Sigmoid colon (tissue), 7 donors: ENCODE measurements around the gene TMTC1. TPM values are rescaled to one million over a fixed set of nuclear protein-coding genes. Genes with fewer than 3 reads are reported as not detected.

Experiments used
- DNase-seq: peaks from one replicate; pipeline ENCODE4 v3.0.0-alpha.2; 2019
- H3K27ac ChIP-seq, 4 donors: fragments of 200-600 bp; sonication (generic); one replicate each; pipeline ENCODE4 v1.5.1; 2016 to 2019; ENCODE audit warnings: mild to moderate bottlenecking in 1 of 4
- H3K27me3 ChIP-seq, 3 donors: fragments of 200-600 bp; sonication (generic); one replicate each; pipeline ENCODE4 v1.5.1; 2019; ENCODE audit warnings: mild to moderate bottlenecking in 1 of 3
- H3K36me3 ChIP-seq, 4 donors: fragments of 200-600 bp; sonication (generic); one replicate each; pipeline ENCODE4 v1.5.1; 2016 to 2019
- H3K4me1 ChIP-seq, 4 donors: fragments of 200-600 bp; sonication (generic); one replicate each; pipeline ENCODE4 v1.5.1; 2017 to 2019
- H3K4me3 ChIP-seq, 4 donors: fragments of 200-600 bp; sonication (generic); one replicate each; pipeline ENCODE4 v1.5.1; 2017 to 2019; ENCODE audit warnings: mild to moderate bottlenecking in 2 of 4, moderate library complexity in 1 of 4
- H3K9me3 ChIP-seq, 4 donors: fragments of 200-600 bp in 3 of 4; sonication (generic) in 3 of 4; one replicate each; pipeline versions ENCODE4 v1.5.1 to v1.6.1; 2013 to 2019
- EP300 ChIP-seq, 4 donors: sonication (generic); formaldehyde crosslinking; IDR thresholded peaks; one replicate each; pipeline ENCODE4 v1.6.1; 2017; ENCODE audit warnings: antibody characterized with exemption in 4 of 4
- POLR2A ChIP-seq, 2 donors: fragments of 450-650 bp; IDR thresholded peaks; one replicate each; pipeline ENCODE4 v1.6.1; 2016; ENCODE audit warnings: antibody characterized with exemption in 2 of 2, mild to moderate bottlenecking in 2 of 2, moderate library complexity in 2 of 2
- POLR2AphosphoS5 ChIP-seq, 4 donors: sonication (generic); formaldehyde crosslinking; IDR thresholded peaks; one replicate each; pipeline ENCODE4 v1.6.1; 2017; ENCODE audit warnings: antibody characterized with exemption in 4 of 4
- WGBS, 2 donors: extraction: QIAGEN DNeasy Blood & Tissue Kit; methylation state at CpG; one replicate each; pipeline ENCODE4 v1.1.7; 2013; 5-methylcytosine and 5-hydroxymethylcytosine counted together
- intact Hi-C: fragments of 100-400 bp; cut with DNase I; formaldehyde crosslinking; loops from one replicate; pipeline ENCODE4 v1.15.1; 2023
- polyA plus RNA-seq, 3 donors: library from polyadenylated mRNA; stranded (reverse); fragments of 200-250 nt; gene quantifications; one replicate each; pipeline ENCODE4 v1.2.3, GENCODE V29; 2013
- total RNA-seq, 4 donors: library from RNA; depleted of rRNA; stranded (reverse); fragments of >200 nt; gene quantifications; one replicate each; pipeline ENCODE4 v1.1.0, GENCODE V29; 2016
- TF ChIP-seq, protein P1 (sequence below), 4 experiments: fragments of 450-650 bp in 3 of 4; fragments of 200-600 bp in 1 of 4; IDR thresholded peaks; one replicate each; pipeline ENCODE4 v1.5.1; 2016 to 2019; ENCODE audit warnings: antibody characterized with exemption in 4 of 4, mild to moderate bottlenecking in 3 of 4, moderate library complexity in 2 of 4
- donor health status: healthy with polysubstance abuse.
- donor health status: Bipolar disorder and iron deficiency.
- donor health status: healthy.

TMTC1 gene
- total and polyA plus RNA-seq, 7 donors, result 0.46 to 77.5 (median 61.5) TPM

GRCh38 chr12:29752121-29752520, 31.6 kb downstream of the TMTC1 start:
- Histone ChIP-seq H3K36me3 (peaks cover 0 to 38% (median 2%) of the 10 kb centered on the region in 4 donors), H3K4me3 (no peak overlapping the region), H3K4me1 (peaks cover 0 to 17% (median 7%) of the 10 kb centered on the region in 4 donors), H3K27me3 (no peaks in the 10 kb centered on the region), H3K9me3 (no peaks in the 10 kb centered on the region), H3K27ac (no peak overlapping the region)
- 89 to 92% methylated on average over 3 of the region's 3 CpGs for WGBS, 2 donors
- no peak for DNase-seq
- TF ChIP-seq, protein P1, sequence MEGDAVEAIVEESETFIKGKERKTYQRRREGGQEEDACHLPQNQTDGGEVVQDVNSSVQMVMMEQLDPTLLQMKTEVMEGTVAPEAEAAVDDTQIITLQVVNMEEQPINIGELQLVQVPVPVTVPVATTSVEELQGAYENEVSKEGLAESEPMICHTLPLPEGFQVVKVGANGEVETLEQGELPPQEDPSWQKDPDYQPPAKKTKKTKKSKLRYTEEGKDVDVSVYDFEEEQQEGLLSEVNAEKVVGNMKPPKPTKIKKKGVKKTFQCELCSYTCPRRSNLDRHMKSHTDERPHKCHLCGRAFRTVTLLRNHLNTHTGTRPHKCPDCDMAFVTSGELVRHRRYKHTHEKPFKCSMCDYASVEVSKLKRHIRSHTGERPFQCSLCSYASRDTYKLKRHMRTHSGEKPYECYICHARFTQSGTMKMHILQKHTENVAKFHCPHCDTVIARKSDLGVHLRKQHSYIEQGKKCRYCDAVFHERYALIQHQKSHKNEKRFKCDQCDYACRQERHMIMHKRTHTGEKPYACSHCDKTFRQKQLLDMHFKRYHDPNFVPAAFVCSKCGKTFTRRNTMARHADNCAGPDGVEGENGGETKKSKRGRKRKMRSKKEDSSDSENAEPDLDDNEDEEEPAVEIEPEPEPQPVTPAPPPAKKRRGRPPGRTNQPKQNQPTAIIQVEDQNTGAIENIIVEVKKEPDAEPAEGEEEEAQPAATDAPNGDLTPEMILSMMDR (IDR thresholded peaks at IDR 0.05), result no peak
- TF ChIP-seq EP300 (IDR thresholded peaks at IDR 0.05) (no peak), POLR2A (IDR thresholded peaks at IDR 0.05) (no peak), POLR2AphosphoS5 (IDR thresholded peaks at IDR 0.05) (no peak)
- intact Hi-C loops, result no loop called here

DNA sequence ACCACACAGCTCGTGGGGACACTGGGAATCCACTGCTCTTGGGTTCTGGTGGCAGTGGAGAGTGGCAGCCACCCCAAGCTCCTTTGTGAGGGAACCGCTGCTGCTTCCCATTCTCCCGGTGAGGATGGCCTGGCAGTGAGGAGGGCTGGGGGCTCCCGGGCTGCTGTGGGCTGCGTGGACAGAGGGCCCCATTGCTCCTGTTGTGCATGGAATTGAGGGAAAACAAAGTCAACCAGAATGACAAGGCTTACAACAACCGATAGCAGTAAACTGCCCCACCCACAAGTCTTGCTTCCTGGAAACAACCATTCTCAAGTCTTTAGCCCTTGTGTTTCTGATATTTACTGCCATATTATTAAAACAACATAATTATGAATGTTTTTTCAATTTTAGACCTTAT, 32.1 kb downstream of the TMTC1 start:
- no peaks in the 10 kb centered on the region for H3K9me3 ChIP-seq
- no peak overlapping the region for H3K27ac ChIP-seq
- H3K4me1 ChIP-seq, result peaks cover 0 to 17% (median 7%) of the 10 kb centered on the region in 4 donors
- DNase-seq, result no peak
- H3K4me3 ChIP-seq, result no peak overlapping the region
- 44 to 62% methylated on average over 6 of the region's 6 CpGs for WGBS, 2 donors
- TF ChIP-seq POLR2A (IDR thresholded peaks at IDR 0.05) (no peak), EP300 (IDR thresholded peaks at IDR 0.05) (no peak), POLR2AphosphoS5 (IDR thresholded peaks at IDR 0.05) (no peak)
- TF ChIP-seq, protein P1 (IDR thresholded peaks at IDR 0.05), result no peak
- intact Hi-C loops, result no loop called here
- no peaks in the 10 kb centered on the region for H3K27me3 ChIP-seq
- H3K36me3 ChIP-seq, result peaks cover 0 to 38% (median 2%) of the 10 kb centered on the region in 4 donors

DNA sequence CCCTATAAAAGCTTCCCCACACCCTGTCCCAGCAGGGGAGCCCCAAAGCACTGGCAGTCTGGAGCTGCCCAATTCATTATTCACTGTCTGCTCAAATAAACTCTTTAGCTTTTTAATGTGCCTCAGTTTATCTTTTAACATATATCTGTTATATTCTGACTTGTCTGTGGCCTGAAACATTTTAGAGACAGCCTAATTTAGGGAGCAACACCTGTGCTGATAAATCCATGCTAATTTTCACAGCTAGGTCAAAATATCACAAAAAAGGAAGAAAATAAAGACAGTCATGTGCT, 32.9 kb downstream of the TMTC1 start:
- peaks cover 0 to 17% (median 7%) of the 10 kb centered on the region in 4 donors for H3K4me1 ChIP-seq
- TF ChIP-seq POLR2AphosphoS5 (IDR thresholded peaks at IDR 0.05) (no peak), POLR2A (IDR thresholded peaks at IDR 0.05) (no peak), EP300 (IDR thresholded peaks at IDR 0.05) (no peak)
- TF ChIP-seq, protein P1 (IDR thresholded peaks at IDR 0.05), result no peak
- peaks cover 0 to 38% (median 2%) of the 10 kb centered on the region in 4 donors for H3K36me3 ChIP-seq
- H3K27me3 ChIP-seq, result no peaks in the 10 kb centered on the region
- intact Hi-C loops, result no loop called here
- H3K9me3 ChIP-seq, result no peaks in the 10 kb centered on the region
- no peak for DNase-seq
- no peak overlapping the region for H3K4me3 ChIP-seq
- no peak overlapping the region for H3K27ac ChIP-seq

DNA sequence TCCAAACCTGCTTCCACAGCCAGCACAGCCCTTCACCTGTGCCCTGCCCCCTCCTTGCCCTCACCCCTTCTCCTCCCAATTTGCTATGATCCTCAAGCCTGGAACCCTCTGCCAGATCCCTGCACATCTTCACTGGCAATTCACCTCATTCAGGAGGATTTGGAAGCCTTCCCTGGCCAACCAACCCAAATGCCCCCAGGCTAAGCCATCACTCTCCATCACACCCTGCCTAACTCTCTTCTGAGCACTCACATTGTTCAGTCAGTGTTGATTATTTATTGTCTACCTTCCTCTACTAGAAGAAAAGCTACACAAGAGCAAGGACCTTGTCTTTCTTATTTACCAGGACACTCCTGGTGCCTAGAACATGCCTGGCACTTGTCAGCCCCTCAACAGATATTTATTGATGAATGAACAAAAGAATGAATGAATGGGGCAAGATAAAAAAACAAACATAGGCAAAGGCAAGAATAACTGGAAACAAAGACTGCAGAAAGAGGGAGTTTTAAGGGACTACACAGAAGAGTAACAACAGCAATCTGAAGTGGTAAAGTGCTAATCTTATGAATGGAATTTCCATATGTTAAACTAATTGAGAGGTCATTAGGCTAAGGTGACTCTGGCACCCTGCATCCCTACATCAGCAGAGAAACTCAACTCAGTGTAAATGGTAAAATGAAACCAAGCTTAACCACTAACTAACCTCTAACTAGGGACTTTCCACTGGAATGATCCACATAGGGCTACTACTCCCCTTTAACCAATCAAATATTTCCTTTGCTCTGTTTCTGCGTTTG, 33.4 kb downstream of the TMTC1 start:
- WGBS, 2 donors, result 15 to 37% methylated on average over 1 of the region's 1 CpG
- no peak for TF ChIP-seq EP300 (IDR thresholded peaks at IDR 0.05)
- no peak for TF ChIP-seq POLR2AphosphoS5 (IDR thresholded peaks at IDR 0.05)
- no peak for TF ChIP-seq POLR2A (IDR thresholded peaks at IDR 0.05)
- TF ChIP-seq, protein P1 (IDR thresholded peaks at IDR 0.05), result no peak
- Histone ChIP-seq H3K4me3 (no peak overlapping the region), H3K9me3 (no peaks in the 10 kb centered on the region), H3K4me1 (peaks cover 0 to 17% (median 7%) of the 10 kb centered on the region in 4 donors), H3K27me3 (no peaks in the 10 kb centered on the region), H3K27ac (no peak overlapping the region), H3K36me3 (peaks cover 0 to 37% (median 2%) of the 10 kb centered on the region in 4 donors)
- DNase-seq, result no peak
- intact Hi-C loops, result no loop called here
